ELR (cell line): ENCODE measurements around the gene GSE1.

Experiments used
- DNase-seq: peaks from one replicate; pipeline ENCODE4 v3.0.0-alpha.2; 2015; ENCODE audit warnings: low read depth

The GSE1 gene

DNA sequence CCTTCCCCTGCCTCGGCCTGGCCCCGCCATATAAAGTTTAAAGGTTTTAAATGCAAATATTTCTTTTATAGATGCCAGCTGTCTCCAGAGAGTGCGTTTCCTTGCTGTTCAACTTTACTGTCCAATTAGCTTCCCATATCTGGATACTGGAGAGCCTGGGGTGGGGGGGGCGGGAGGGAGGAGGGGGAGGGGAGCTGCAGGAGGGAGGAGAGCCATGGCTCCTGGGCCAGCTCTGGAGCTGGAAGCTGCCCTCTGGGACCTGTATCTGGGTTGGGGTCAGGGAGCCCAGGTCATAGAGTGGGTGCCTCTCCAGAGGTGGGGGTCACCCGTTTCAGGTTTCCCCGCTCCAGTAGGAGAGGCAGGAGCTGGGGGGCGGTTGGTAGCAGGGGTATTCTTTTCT is 6.2 kb upstream of the GSE1 start:
- no peak for DNase-seq

DNA sequence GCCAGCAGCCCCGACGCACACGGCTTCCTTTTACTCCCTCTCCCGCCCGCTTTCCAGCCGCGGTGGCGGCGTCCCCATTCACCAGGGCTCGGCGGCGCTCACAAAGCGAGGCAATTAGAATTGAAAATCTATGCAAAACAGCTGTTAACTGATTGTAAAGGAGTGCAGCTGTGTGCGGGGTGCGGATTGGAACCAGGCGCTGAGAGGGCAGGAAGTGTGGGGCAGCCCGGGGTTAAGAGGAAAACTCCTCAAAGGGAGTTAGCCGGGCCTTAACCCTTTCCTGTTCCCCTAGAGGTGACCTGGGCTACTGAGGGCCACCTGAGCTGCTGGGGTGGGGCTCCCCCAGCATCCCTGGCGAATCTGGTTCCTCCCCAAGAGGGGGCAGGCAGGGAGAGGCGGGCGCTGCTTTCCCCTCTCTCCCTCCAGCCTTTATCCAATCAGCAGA is 5.8 kb upstream of the GSE1 start:
- no peak for DNase-seq

DNA sequence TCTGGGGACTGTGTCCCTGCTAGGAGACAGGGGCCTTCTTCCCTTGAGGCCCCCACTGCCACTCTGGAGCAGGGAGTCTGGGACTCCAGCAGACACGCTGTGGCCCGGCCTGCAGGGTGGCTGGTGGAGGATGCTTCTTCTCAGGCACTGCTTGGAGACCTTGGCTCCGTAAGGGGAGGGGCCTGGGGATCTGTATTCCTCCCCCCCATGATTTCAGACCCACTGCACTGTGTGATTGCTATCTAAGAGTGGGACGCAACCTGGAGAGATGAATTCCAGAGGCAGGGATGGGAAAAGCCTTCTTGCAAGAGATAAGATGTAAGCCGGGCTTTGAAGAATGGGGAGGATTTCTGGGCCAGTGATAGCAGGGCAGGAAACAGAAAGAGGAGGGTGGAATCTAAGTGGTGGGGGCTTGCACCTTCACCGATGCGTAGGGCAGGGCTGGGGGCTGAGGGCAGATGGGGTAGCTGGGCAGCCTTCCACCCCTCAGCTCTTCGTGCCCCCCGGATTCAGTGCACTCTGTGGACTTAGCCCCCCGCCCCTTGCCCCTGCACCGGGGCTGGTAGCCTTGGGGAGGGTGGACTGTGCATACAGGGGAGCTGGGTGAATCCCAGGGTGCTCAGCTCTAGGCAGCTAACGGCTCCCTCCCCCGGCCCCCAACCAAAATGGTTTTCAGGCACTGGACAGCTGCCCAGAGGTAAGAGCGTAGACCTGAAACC is 5.2 kb upstream of the GSE1 start:
- no peak for DNase-seq

DNA sequence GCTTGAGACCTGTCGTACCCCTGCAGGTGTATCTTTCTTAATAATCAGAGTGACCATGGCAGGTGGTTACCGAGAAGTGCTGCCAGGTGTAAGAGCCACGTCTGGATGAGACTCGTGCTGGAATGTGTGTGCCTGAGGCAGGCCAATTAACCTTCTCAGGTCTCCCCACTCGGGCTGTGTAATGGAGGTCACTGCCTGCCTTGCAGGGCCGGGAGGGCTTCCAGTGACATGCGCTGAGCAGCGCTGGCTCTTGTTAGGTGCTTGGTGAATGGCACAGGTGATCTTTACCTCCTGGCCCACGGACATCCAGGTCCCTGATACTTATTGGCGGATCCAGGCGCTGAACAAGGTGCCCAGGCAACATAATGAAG is 4.6 kb upstream of the GSE1 start:
- no peak for DNase-seq

DNA sequence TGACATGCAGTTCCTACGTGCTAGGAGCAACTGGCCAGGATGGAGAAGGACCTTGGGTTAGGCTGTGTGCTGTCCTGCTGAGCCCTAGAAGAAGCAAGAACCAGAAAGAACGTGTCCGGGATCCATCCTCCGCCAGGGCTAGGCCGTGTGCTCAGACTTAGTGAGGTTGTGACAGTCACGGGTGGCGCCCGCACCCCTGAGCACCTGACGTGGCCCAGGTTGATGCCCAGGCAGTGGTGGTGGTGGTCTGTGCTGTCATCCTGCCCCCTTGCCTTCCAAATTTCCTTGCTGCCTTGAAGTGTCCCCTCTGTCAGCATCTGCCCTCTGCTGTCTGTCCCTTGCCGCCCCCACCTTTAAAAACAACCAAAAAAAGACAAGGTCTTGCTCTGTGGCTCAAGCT is 4.2 kb upstream of the GSE1 start:
- no peak for DNase-seq

DNA sequence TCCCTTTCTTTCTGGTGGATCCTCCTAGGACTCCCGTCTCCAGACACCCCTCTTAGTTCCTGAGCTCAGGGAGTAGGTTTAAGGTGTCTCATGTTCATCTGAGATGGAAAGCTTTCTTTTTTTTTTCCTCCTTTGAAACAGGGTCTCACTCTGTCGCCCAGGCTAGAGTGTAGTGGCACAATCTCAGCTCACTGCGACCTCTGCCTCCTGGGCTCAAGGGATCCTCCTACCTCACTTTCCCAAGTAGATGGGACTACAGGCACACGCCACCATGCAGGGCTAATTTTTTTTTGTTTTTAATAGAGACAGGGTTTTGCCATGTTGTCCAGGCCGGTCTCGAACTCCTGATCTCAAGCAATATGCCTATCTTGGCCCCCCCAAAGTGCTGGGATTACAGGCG is 3.6 kb upstream of the GSE1 start:
- DNase-seq: no peak

DNA sequence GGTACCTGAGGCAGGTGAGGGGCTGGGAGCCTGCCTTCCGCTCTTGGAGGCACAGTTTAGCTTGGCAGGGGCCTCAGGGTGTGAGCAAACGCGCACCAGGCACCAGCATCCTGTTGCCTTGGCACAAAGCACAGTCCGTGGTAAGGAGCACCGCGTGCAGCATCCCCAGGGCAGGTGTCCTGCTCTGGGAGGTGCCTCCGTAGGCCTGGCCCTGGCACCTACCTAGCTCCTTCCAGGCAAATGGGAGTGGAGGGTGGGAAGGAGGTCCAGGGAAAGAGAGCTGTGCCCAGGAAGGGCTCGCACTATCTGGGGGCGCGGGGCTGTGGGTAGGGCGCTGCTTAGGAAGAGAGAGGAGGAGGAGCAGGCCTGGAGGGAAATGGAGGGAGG is 3.1 kb upstream of the GSE1 start:
- no peak for DNase-seq

DNA sequence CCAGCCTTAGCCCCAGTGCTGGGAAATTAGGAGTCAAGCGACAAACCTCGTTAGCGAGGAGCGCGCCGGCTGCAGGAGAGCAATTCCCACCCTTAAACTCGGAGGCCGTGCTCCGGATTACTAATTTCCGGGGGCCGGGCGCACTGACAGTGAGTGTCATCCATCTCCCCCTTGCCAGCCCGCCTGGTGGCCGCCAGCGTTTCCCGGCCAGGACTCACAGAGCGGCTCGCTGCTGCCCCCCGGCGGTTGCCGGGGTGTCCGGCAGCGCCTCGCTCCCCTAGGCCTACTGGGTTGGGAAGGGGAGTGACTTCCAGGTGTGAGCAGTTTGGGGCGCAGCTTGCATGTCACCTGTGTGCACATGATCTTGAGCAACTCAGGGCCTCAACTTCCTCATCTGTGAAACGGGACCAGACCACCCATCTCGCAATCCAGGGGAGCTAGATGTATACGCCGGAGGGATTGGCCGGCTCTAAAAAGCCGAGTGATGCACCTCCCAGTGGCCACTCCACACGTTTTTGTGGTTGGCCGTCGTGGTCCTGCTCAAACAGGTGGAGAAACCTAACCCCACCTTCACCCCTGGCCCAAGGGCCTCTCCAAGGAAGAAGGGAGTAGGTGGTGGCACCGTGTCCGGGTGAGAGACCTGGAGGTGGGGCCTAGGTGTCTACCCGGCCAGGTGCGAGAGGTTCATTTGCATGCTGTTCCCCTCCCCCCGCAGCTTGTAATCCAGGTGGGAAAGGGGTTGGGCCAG is 2.5 kb upstream of the GSE1 start:
- peak; percentile 94 for DNase-seq

DNA sequence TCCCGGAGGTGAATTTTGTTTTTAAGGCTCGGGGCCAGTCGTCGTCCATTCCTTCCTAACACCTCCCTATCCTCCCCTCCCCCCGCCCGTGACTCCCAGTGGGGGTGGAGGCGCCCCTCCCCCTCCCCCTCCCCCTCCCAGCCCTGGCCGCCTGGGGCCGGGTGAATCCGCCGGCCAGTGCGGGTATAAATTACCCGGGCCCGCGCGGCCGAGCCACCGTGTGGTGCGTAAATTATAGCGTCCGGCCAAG is 2.0 kb upstream of the GSE1 start:
- peak; percentile 60 for DNase-seq

DNA sequence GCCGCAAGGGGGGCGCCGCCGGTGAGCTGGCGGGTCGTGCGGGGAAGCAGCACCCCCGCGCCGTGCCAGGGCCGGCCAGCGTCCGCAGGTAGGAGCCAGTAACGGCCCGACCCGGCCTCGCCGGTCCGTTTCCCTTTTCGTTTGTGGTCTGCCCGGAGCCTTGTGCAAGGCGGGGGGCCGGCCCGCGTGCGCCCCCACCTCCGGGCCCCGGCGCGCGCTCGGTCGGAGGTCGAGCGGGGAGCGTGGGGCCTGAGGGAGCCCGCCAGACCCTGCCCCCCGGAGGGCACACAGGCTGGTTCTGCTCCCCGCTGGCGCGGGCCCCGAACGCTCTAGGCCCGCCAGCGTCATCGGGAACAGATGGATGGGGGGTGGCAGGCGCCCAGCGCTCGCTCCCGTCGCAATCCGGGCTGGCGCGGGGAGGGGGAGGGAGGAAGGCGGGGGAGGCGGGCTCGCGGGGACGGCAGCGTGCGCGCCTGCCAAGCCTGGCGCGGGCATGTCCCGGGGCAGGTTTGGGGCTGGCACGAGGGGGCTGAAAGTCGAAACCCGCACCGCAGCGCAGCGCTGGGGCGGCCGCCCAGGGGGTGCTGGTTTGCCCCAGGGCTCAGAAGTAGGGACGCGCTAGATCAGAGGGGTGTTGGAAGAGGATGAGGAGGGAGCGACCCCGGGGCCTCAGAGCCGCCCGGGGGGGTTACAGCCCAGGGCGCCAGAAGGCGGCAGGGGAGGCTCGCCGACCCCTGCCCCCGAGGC is 1.5 kb upstream of the GSE1 start:
- peak; percentile 88 for DNase-seq

DNA sequence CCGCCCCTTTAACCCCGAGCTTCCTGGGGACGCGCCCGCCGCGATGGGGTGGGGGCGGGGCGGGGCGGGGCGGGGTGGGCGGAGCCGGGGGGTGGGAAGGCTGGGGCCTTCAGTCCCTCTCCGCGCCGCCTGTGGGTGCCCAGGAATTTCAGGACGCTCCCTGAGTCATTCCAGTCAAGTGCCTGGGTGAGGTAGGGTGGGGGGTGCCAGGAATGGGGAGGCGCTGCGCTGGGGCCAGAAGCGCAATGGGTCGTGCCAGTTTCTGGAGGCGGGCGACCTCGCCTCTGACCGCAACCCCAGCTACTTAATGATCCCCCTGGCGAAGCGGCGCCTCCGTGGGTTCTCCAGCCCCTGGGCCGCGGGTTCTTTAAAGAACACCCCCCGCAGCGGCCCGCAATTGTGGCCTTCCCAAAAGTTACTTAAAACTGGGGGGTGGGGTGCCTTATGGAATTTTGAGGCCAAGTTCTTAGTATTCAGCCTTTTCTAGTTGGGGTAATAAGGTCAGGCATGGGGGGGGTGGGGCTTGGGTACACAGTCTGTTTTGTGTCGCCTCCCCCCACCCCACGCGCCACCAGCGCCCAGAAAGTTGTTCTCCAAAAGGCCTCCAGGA is 826 bp upstream of the GSE1 start:
- DNase-seq: peak; percentile 97

DNA sequence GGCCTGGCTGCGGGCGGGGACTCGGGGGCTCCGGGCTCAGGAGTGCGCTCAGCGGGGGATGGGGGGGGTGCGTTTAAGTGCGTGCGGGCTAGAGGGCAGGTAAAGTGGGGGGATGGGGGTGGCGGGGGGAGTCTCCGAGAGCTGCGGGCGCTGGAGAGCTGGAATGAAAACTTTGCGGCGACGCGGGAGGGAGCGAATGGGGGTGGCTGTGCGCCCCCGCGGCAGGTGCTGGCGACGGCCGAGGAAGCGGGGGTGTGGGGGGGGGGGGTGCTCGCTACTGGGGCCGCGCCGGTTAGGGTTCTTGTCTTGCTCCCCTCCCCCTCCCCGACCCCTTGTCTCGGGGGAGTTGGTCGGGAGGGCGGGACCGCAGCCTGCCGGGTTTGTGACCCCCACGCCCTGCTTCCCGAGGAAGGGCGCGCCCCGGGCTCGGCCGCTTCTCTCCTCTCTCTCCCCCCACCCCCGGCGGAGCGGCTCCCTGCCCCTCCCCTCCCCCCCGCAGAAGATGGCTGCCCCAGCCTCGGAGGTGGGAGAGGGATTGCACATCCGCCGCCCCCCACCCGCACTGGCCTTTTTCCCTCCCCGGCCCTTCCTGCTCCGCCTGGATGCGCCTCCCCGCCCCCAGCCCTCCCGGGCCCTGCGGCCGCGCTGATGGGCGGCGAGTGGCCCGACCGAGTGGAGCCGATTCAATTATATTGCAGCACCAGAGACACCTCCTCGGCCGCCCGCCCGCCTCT is 649 bp downstream of the GSE1 start:
- peak; percentile 22 for DNase-seq

DNA sequence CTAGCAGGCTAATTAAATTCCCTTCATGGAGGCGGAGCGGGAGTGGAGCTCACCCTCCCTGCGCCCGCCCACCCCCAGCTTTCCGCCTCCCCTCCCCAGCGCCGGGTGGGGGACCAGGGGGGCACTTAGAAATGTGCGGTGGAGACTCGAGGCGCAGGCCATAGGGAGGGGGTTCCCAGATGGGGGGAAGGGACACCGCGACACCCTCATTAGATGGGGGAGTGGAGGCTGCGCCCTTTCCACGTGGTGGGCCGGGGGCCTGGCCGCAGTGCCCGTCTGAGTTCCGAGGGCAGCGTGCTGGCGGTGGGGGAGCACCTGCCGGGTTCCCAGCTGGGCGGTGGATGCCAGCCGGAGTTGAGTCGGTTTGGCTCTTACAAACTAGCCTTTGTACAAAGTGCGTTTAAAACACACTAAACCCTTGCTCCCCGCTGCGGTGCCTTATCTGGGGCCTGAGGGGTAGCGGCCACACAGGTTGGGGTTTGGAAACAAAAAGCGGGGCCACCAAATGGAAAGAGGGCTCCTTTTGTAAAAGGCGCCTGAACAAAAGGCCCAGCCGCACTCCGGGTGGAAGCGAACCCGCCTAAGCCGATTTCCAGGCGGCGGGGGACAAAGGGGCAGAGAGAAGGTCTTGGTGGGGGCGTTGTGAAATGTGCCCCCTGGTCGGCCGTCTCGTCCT is 1.4 kb downstream of the GSE1 start:
- DNase-seq: no peak

DNA sequence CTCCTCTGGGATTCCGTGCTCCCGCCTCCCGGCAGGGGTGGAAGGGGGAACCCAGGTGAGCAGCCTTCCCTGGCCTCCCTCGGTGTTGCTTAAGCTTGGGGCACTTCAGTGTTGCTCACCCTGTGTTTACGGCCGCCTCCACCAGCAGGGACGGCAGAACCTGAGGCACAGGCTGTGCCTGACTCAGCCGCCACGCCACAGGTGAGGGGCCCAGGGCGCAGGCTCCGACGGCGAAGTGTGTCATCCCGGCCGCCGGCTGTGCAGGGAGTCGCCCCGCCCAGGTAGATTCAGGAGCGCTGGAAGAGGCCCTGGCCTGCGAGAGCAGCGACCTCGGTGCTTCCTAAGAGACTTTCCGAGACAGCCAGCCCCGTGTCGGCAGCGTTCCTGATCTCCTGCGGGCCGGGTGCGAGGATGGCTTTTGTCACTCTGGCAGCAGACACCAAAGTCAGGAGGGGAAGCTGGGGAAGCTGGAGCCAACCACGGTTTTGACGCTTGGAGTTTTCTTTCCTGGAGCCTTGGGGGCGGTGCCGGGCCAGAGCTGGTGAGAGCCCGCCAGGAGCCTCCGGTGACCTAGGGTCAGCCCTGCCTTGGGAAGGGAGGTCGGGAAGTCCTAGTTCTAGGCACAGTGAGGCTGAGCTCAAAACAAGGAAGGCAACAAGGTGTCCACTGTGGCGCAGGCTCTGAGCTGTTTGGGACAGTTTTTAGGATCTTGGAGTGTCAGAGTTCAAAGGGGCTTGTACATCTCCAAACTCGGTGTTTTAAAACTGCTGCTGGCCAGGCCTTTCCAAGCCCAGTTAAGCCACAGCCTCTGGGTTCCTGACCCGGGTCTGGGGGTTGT is 2.1 kb downstream of the GSE1 start:
- DNase-seq: no peak

DNA sequence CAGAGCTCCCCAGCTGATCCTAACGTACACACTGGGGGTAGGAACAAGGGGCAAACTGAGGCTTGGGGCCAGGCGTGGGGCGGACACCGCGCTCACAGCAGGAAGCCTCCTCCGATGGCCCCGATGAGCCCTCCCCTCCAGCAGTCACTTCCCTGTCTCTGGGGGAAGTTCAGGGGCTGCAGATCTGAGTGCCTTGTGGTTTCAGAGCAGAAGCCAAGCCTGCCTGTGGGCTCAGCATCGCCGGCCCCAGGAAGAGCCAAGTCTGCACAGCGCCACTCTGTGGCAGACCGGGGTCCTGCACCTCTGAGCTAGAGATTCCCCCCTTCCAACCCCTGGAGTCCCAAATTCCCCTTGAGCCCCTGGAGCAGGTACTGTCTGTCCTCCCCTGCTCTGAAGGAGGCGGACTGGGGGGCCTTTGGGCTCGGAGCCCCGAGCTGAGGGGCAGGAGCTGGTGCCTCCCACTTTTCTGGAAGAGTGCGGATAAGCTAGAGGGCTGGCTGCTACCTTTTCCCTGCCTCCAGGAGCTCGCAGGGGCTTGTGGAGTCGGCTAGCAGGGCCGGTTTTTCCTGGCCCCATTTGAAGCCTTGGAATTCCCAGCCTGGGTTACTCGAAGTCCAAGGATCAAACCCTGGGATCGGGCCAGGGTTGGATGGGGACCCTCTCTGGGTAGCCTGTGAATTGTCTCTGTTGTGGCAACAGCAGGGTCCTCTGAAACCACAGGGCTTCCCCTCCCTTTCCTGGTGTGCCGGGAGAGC is 2.9 kb downstream of the GSE1 start:
- peak; percentile 81 for DNase-seq

DNA sequence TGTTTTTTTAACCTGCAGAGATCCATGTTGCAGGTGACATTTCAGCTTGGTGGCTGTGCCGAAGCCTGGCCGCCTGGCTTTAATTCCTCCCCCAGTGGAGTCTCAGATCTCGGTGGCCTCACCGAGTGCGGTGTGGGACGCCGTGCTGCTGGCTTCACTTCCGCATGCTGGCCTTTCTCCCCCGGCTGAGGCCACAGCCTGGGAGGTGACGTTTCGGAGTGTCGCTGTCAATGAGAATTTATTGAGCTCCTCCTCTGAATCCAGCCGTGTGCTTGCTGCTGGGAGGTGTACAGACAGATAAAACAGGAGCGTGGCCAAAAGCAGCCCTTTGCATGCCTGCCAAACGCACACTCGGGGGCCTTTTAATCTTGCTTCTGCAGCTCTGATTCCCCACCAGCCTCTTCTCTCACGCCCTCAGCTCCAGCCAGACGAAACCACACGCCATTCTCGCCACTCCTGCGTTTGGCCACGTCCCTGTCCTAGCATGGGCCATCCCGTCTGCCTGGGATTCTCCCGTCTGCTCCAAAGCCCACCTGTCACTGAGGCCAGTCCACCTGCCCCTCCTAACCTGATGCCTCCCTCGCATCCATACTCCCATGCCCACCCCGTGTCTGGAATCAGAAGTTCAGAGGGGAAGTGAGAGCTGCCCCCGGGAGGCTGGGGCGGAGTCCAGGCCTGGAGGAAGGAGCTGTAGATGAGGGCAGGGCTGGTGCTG is 3.6 kb downstream of the GSE1 start:
- DNase-seq: no peak

DNA sequence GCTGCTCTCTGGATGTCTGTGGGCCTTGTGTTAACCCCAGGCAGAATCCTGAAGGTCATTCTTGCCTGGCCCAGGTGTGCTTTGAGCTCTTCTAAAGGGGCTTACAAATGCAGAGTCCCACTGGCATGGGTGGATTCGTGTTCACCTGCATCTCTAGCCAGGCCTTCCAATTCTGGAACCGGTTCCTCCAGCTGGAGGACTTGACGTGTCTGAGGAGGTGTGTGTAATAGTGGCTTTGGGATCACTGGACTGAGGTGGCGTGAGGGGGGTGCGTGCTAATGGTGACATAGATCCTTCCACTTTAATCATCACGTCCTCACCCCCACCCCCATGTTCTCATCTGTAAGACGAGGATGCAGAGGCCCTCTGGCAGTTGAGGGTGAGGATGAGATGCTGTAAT is 4.8 kb downstream of the GSE1 start:
- DNase-seq: no peak

DNA sequence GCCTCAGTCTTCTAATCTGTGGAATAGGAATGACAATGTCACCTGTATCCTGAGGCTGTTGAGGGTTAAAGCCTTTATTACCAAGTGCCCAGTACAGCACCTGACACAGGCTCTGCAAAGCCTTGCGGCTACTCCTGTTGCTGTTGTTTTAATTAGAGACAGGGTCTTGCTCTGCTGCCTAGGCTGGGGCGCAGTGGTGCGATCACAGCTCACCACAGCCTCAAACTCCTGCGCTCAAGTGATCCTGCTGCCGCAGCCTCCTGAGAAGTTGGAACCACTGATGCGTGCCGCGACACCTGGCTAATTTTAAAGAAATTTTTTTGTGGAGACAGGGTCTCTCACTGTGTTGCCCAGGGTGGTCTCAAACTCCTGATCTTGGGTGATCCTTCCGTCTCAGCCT is 5.4 kb downstream of the GSE1 start:
- DNase-seq: no peak

DNA sequence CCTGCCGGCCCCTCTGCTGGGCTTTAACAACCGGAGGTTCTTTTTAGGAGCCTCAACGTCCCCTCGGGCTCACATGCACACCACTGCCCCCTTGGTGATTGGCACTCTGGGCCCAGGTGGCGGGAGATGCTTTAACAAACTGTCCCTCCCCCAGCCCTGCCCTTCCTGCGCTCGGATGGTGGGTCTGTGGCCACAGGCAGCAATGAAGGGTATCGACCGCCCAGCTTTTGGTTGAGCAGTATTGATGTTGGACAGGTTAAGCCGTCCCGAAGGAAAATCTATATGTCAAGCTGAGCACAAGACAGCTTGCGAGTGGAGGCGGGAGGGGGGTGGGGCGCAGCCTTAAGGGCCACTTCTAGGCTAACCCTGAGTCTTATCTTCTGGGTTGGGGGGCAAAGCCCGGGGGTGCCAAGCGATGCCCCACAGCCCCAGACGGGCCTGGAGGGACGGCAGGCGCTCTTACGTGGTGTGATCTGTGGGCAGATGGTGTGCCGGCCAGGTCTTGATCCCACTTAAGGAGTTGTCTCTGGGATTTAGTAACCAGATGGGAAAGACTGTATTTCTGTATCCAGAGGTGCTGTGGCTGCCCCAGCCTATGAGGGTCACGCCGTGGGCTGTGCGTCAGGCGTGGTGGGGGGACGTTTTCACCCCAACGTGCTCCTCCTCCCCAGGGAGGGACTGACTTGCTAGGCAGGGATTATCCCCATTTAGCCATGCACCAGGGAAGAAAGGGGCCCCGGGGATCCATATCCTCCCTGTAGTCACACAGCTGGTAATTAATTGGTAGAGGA is 6.2 kb downstream of the GSE1 start:
- DNase-seq: no peak
